ENCODE measurements around the gene TULP1. TPM values are rescaled to one million over a fixed set of nuclear protein-coding genes. Genes with fewer than 3 reads are reported as not detected.

TULP1 gene
- total and polyA plus RNA-seq, 4 donors: not detected

DNA sequence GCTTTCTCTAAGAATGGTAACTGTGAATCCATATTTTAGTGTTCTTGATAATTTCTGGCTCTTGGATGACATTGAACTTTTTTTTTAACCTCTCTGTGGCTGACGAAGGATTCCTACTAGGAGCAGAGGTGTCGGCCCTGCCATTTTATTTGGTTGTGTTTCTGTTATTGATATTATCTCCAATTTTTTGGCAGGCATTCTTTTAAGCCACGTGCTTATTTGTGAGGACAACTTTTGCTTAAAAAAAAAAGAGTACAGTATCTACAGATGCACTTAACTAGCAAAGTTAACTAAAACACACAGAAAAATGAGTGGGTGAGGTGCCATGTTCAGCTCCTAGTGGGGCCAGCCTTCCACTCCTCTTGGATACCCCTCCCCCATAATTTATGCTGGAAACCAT is 59.5 kb downstream of the TULP1 start:
- WGBS: 46% methylated on average over 3 of the region's 3 CpGs
- no peaks in the 10 kb centered on the region for H3K36me3 ChIP-seq (ENCODE audit: control insufficient read depth in 4 of 4, insufficient read depth in 3 of 4, low read depth in 1 of 4, low read length in 3 of 4)
- no peaks in the 10 kb centered on the region for H3K9me3 ChIP-seq (ENCODE audit: control insufficient read depth in 4 of 4, low read length in 3 of 4)
- TF ChIP-seq GABPA (IDR thresholded peaks at IDR 0.05 in 1 of 2, conservative IDR thresholded peaks at IDR 0.05 in 1 of 2): no peak
- no peak for TF ChIP-seq TAF1 (conservative IDR thresholded peaks at IDR 0.05)
- TF ChIP-seq, protein P1, sequence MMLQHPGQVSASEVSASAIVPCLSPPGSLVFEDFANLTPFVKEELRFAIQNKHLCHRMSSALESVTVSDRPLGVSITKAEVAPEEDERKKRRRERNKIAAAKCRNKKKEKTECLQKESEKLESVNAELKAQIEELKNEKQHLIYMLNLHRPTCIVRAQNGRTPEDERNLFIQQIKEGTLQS (IDR thresholded peaks at IDR 0.05): no peak
- TF ChIP-seq SP1 (IDR thresholded peaks at IDR 0.05): no peak
- TF ChIP-seq FOXA1 (IDR thresholded peaks at IDR 0.05): no peak
- no peaks in the 10 kb centered on the region for H3K27me3 ChIP-seq (ENCODE audit: control insufficient read depth in 4 of 4, insufficient read depth in 4 of 4, low read length in 3 of 4)
- no peak overlapping the region for H3K27ac ChIP-seq (ENCODE audit: low read depth in 1 of 2, low read length in 2 of 2)
- H3K4me3 ChIP-seq (ENCODE audit: low read depth in 1 of 3, low read length in 3 of 3): no peak overlapping the region
- no peak overlapping the region for H3K9ac ChIP-seq (ENCODE audit: low read depth in 1 of 2, low read length in 2 of 2)
- no peak for DNase-seq (ENCODE audit: low spot score)
- peaks cover 5 to 19% (median 14%) of the 10 kb centered on the region in 4 donors for H3K4me1 ChIP-seq (ENCODE audit: control insufficient read depth in 4 of 4, insufficient read depth in 4 of 4, low read length in 3 of 4)

DNA sequence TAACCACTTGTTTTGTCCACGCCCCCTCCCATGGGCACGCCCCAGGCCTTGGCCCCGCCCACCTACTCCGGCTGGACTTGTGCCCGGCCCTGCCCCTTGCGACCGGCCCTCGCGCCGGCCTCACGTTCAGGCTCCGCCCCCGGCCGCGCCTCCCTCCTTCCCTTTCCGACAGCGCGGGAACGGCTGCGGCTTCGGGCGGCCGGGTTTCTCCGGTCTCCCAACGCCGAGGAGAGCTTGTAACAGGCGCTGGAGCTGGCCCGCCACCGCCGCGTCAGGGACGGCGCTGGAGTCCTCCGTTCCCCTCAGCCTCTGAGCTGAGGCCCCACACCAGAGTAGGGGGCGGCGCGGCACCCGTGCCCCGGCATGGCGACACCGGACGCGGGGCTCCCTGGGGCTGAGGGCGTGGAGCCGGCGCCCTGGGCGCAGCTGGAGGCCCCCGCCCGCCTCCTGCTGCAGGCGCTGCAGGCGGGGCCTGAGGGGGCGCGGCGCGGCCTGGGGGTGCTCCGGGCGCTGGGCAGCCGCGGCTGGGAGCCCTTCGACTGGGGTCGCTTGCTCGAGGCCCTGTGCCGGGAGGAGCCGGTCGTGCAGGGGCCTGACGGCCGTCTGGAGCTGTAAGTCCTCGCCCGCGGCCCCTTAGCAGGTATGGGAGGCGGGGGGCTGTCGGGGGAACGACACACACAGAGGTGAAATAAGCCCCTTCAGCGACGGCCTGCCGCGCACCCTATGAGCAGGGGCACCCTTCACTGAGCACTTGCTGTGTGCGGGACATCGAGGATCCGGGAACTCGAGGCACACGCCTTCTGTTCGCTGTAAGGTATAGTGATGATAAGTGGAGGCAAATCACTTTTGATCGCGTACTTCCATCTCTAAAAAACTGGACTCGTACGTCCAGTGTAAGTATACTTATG is 60.3 kb downstream of the TULP1 start, which contains the start of gene FANCE:
Gene FANCE, plus strand, starts transcription at position 156 of the 908 bp plus-strand sequence. Its CDS starts 208 bp downstream, at position 364.
- H3K4me1 ChIP-seq (ENCODE audit: control insufficient read depth in 4 of 4, insufficient read depth in 4 of 4, low read length in 3 of 4): peaks cover 5 to 19% (median 14%) of the 10 kb centered on the region in 4 donors
- peak within 1 kb of the TSS; percentile 25 to 72 (median 37) for H3K4me3 ChIP-seq (ENCODE audit: low read depth in 1 of 3, low read length in 3 of 3)
- H3K36me3 ChIP-seq (ENCODE audit: control insufficient read depth in 4 of 4, insufficient read depth in 3 of 4, low read depth in 1 of 4, low read length in 3 of 4): no peaks in the 10 kb centered on the region
- 6% methylated on average over 87 of the region's 87 CpGs for WGBS
- H3K9me3 ChIP-seq (ENCODE audit: control insufficient read depth in 4 of 4, low read length in 3 of 4): no peaks in the 10 kb centered on the region
- H3K27ac ChIP-seq (ENCODE audit: low read depth in 1 of 2, low read length in 2 of 2): peak within 1 kb of the TSS in 1 of 2 donors; percentile 52
- TF ChIP-seq, protein P2, sequence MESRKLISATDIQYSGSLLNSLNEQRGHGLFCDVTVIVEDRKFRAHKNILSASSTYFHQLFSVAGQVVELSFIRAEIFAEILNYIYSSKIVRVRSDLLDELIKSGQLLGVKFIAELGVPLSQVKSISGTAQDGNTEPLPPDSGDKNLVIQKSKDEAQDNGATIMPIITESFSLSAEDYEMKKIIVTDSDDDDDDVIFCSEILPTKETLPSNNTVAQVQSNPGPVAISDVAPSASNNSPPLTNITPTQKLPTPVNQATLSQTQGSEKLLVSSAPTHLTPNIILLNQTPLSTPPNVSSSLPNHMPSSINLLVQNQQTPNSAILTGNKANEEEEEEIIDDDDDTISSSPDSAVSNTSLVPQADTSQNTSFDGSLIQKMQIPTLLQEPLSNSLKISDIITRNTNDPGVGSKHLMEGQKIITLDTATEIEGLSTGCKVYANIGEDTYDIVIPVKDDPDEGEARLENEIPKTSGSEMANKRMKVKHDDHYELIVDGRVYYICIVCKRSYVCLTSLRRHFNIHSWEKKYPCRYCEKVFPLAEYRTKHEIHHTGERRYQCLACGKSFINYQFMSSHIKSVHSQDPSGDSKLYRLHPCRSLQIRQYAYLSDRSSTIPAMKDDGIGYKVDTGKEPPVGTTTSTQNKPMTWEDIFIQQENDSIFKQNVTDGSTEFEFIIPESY (IDR thresholded peaks at IDR 0.05): no peak
- no peak for TF ChIP-seq JUND (IDR thresholded peaks at IDR 0.05)
- TF ChIP-seq RXRA (IDR thresholded peaks at IDR 0.05): no peak
- TF ChIP-seq GABPA (IDR thresholded peaks at IDR 0.05 in 1 of 2, conservative IDR thresholded peaks at IDR 0.05 in 1 of 2): peak in 1 of 2 donors; percentile 25
- TF ChIP-seq RAD21 (IDR thresholded peaks at IDR 0.05): peak; percentile 19 to 44
- no peak for TF ChIP-seq HNF4G (IDR thresholded peaks at IDR 0.05)
- TF ChIP-seq SP1 (IDR thresholded peaks at IDR 0.05): peak; percentile 22
- TF ChIP-seq, protein P1 (IDR thresholded peaks at IDR 0.05): no peak
- peak; percentile 18 for TF ChIP-seq YY1 (IDR thresholded peaks at IDR 0.05)
- no peak for TF ChIP-seq NR2F2 (IDR thresholded peaks at IDR 0.05)
- TF ChIP-seq, protein P3, sequence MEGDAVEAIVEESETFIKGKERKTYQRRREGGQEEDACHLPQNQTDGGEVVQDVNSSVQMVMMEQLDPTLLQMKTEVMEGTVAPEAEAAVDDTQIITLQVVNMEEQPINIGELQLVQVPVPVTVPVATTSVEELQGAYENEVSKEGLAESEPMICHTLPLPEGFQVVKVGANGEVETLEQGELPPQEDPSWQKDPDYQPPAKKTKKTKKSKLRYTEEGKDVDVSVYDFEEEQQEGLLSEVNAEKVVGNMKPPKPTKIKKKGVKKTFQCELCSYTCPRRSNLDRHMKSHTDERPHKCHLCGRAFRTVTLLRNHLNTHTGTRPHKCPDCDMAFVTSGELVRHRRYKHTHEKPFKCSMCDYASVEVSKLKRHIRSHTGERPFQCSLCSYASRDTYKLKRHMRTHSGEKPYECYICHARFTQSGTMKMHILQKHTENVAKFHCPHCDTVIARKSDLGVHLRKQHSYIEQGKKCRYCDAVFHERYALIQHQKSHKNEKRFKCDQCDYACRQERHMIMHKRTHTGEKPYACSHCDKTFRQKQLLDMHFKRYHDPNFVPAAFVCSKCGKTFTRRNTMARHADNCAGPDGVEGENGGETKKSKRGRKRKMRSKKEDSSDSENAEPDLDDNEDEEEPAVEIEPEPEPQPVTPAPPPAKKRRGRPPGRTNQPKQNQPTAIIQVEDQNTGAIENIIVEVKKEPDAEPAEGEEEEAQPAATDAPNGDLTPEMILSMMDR (IDR thresholded peaks at IDR 0.05; ENCODE audit: low read depth, low read length, missing input control): no peak
- peak within 1 kb of the TSS in 1 of 2 donors; percentile 30 for H3K9ac ChIP-seq (ENCODE audit: low read depth in 1 of 2, low read length in 2 of 2)
- H3K27me3 ChIP-seq (ENCODE audit: control insufficient read depth in 4 of 4, insufficient read depth in 4 of 4, low read length in 3 of 4): no peaks in the 10 kb centered on the region
- DNase-seq (ENCODE audit: low spot score): peak; percentile 100
